ENCODE results near the gene OR2V2. TPM values are rescaled to one million over a fixed set of nuclear protein-coding genes. Genes with fewer than 3 reads are reported as not detected.
"Not testable (repeated sequence)": the region's sequence is repeated elsewhere in the genome, so short reads cannot be mapped to it uniquely, and the experiment has no call there.

The OR2V2 gene
- polyA plus RNA-seq, 1 donor from 2014 or later, result not detected

GRCh38 chr5:181112476-181112875, 34.9 kb upstream of the OR2V2 start:
- Histone ChIP-seq H3K9me3 (ENCODE audit: low read length) (peaks cover 9% of the 10 kb centered on the region), H3K27me3 (ENCODE audit: insufficient read depth, low read depth, low read length) (peaks cover 36% of the 10 kb centered on the region), H3K36me3 (ENCODE audit: insufficient read depth, low read length) (no peaks in the 10 kb centered on the region), H4K20me1 (ENCODE audit: insufficient read depth) (no peaks in the 10 kb centered on the region), H3K9ac (ENCODE audit: low read length) (no peak overlapping the region), H3K27ac (ENCODE audit: low read length) (no peak overlapping the region), H3K4me3 (ENCODE audit: low read length) (no peak overlapping the region), H3K9me2 (ENCODE audit: insufficient read depth, low read length) (no peaks in the 10 kb centered on the region), H2AFZ (ENCODE audit: low read depth, low read length) (no peak overlapping the region), H3K4me2 (ENCODE audit: low read length) (no peak overlapping the region), H3F3A (ENCODE audit: insufficient read depth, low read length, poor library complexity, severe bottlenecking) (no peaks in the 10 kb centered on the region), H3K79me2 (replicated peaks; ENCODE audit: insufficient read depth, low read length) (no peaks in the 10 kb centered on the region)
- TF ChIP-seq POLR2AphosphoS5 (IDR thresholded peaks at IDR 0.05) (no peak), MXI1 (conservative IDR thresholded peaks at IDR 0.05; ENCODE audit: poor library complexity, severe bottlenecking) (no peak), TAF1 (IDR thresholded peaks at IDR 0.05; ENCODE audit: low read depth) (no peak), RAD21 (conservative IDR thresholded peaks at IDR 0.05) (no peak), SMC3 (conservative IDR thresholded peaks at IDR 0.05; ENCODE audit: poor library complexity) (no peak), REST (IDR thresholded peaks at IDR 0.05; ENCODE audit: borderline replicate concordance) (no peak), EZH2 (IDR thresholded peaks at IDR 0.05; ENCODE audit: borderline replicate concordance, insufficient read depth, low read length, poor library complexity, severe bottlenecking) (no peak), EP300 (conservative IDR thresholded peaks at IDR 0.05; ENCODE audit: poor library complexity, severe bottlenecking) (no peak), CTCF (IDR thresholded peaks at IDR 0.05; ENCODE audit: poor library complexity, severe bottlenecking) (no peak)

- peaks cover 32% of the 10 kb centered on the region for H3K27me3 ChIP-seq (ENCODE audit: insufficient read depth, low read depth, low read length)
- not testable (repeated sequence) for H2AFZ ChIP-seq (ENCODE audit: low read depth, low read length); H3K9me2 ChIP-seq (ENCODE audit: insufficient read depth, low read length); H3K4me3 ChIP-seq (ENCODE audit: low read length); H3K79me2 ChIP-seq (replicated peaks; ENCODE audit: insufficient read depth, low read length); H3K9ac ChIP-seq (ENCODE audit: low read length); H3K36me3 ChIP-seq (ENCODE audit: insufficient read depth, low read length); H4K20me1 ChIP-seq (ENCODE audit: insufficient read depth); H3F3A ChIP-seq (ENCODE audit: insufficient read depth, low read length, poor library complexity, severe bottlenecking); H3K9me3 ChIP-seq (ENCODE audit: low read length); H3K4me2 ChIP-seq (ENCODE audit: low read length); H3K27ac ChIP-seq (ENCODE audit: low read length)
These were observed 33.8 kb upstream of the OR2V2 start for GRCh38 chr5:181113572-181113971.

DNA sequence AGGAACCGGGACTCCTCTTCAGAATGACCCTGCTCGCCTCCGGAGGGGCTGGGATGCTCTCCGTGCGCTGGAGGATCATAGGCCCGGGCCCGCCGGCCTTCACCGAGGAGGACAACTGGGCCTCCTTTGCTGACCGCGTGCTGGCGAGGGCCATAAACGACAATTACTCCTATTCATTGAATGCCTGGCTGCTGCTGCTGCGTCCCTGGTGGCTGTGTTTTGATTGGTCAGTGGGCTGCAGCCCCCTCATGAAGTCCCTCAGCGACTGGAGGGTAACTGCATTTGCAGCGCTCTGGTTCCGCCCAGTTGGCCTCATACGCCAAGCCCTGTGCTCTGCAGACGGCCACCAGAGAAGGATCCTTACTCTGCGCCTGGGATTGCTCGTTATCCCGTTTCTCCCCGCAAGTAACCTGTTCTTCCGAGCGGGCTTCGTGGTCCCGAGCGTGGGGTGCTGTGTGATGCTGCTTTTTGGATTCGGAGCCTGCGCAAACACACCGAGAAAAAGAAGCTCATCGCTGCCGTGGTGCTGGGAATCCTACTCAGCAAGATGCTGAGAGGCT, 33.0 kb upstream of the OR2V2 start:
- Histone ChIP-seq H4K20me1 (ENCODE audit: insufficient read depth) (no peaks in the 10 kb centered on the region), H3K4me2 (ENCODE audit: low read length) (no peak overlapping the region), H3K36me3 (ENCODE audit: insufficient read depth, low read length) (no peaks in the 10 kb centered on the region), H3K9ac (ENCODE audit: low read length) (no peak overlapping the region), H3K79me2 (replicated peaks; ENCODE audit: insufficient read depth, low read length) (no peaks in the 10 kb centered on the region), H3K4me3 (ENCODE audit: low read length) (peak overlapping the region; percentile 60), H3K27ac (ENCODE audit: low read length) (no peak overlapping the region), H3K9me2 (ENCODE audit: insufficient read depth, low read length) (no peaks in the 10 kb centered on the region), H3K27me3 (ENCODE audit: insufficient read depth, low read depth, low read length) (peaks cover 32% of the 10 kb centered on the region), H3K9me3 (ENCODE audit: low read length) (peaks cover 9% of the 10 kb centered on the region), H2AFZ (ENCODE audit: low read depth, low read length) (no peak overlapping the region), H3F3A (ENCODE audit: insufficient read depth, low read length, poor library complexity, severe bottlenecking) (no peaks in the 10 kb centered on the region)
- TF ChIP-seq TAF1 (IDR thresholded peaks at IDR 0.05; ENCODE audit: low read depth) (no peak), CTCF (IDR thresholded peaks at IDR 0.05; ENCODE audit: poor library complexity, severe bottlenecking) (no peak), EZH2 (IDR thresholded peaks at IDR 0.05; ENCODE audit: borderline replicate concordance, insufficient read depth, low read length, poor library complexity, severe bottlenecking) (no peak), POLR2AphosphoS5 (IDR thresholded peaks at IDR 0.05) (no peak), RAD21 (conservative IDR thresholded peaks at IDR 0.05) (no peak), EP300 (conservative IDR thresholded peaks at IDR 0.05; ENCODE audit: poor library complexity, severe bottlenecking) (no peak)
